GM23338 (cell line): ENCODE results near the gene CD3D. TPM values are rescaled to one million over a fixed set of nuclear protein-coding genes. Genes with fewer than 3 reads are reported as not detected.

Experiments used
- ATAC-seq: fragments of 200-7000 bp; cut with Tn5 transposase; 3 replicates; pipeline ENCODE4 v1.9.1; 2020
- DNase-seq: peaks from one replicate; pipeline ENCODE4 v3.0.0-alpha.2; 2015; ENCODE audit warnings: low spot score
- H2AFZ ChIP-seq: fragments of 200-600 bp; sonication (generic); 2 replicates; pipeline ENCODE4 v1.8.0; 2016; ENCODE audit warnings: antibody characterized with exemption, mild to moderate bottlenecking, moderate library complexity
- H3F3A ChIP-seq: fragments of 200-600 bp; sonication (generic); replicated peaks from 2 replicates; pipeline ENCODE4 v1.8.0; 2017; ENCODE audit warnings: antibody characterized with exemption, mixed run types, low read depth
- H3K27ac ChIP-seq: fragments of 200-600 bp; sonication (generic); 2 replicates; pipeline ENCODE4 v1.6.1; 2016; ENCODE audit warnings: low read depth
- H3K27me3 ChIP-seq: fragments of 200-600 bp; sonication (generic); 2 replicates; pipeline ENCODE4 v1.8.0; 2016; ENCODE audit warnings: mild to moderate bottlenecking, mixed run types, moderate library complexity; ENCODE audit not compliant: insufficient read depth
- H3K36me3 ChIP-seq: fragments of 200-600 bp; sonication (generic); 2 replicates; pipeline ENCODE4 v1.8.0; 2016; ENCODE audit warnings: mild to moderate bottlenecking; ENCODE audit not compliant: insufficient read depth
- H3K4me1 ChIP-seq: fragments of 200-600 bp; sonication (generic); 2 replicates; pipeline ENCODE4 v1.8.0; 2016; ENCODE audit warnings: mild to moderate bottlenecking, moderate library complexity; ENCODE audit not compliant: insufficient read depth
- H3K4me2 ChIP-seq: fragments of 200-600 bp; sonication (generic); 2 replicates; pipeline ENCODE4 v1.7.1; 2017; ENCODE audit warnings: mixed run types
- H3K4me3 ChIP-seq: fragments of 200-600 bp; sonication (generic); 2 replicates; pipeline ENCODE4 v1.6.1; 2016; ENCODE audit warnings: mixed run types
- H3K79me2 ChIP-seq: fragments of 200-600 bp; sonication (generic); replicated peaks from 2 replicates; pipeline ENCODE4 v1.8.0; 2017; ENCODE audit warnings: mild to moderate bottlenecking; ENCODE audit not compliant: insufficient read depth
- H3K9me2 ChIP-seq: fragments of 200-600 bp; sonication (generic); 2 replicates; pipeline ENCODE4 v1.8.0; 2017; ENCODE audit not compliant: insufficient read depth
- H4K20me1 ChIP-seq: fragments of 200-600 bp; sonication (generic); replicated peaks from 2 replicates; pipeline ENCODE4 v1.8.0; 2017; ENCODE audit warnings: mild to moderate bottlenecking; ENCODE audit not compliant: insufficient read depth
- H3K27ac Mint-ChIP-seq: 2 replicates; pipeline ENCODE4 v1.8.0; 2020; ENCODE audit warnings: inconsistent platforms, mild to moderate bottlenecking, moderate library complexity, mixed read lengths
- H3K27me3 Mint-ChIP-seq: 3 replicates; pipeline ENCODE4 v1.8.0; 2022; ENCODE audit warnings: low read depth, mild to moderate bottlenecking, moderate library complexity, mixed read lengths, inconsistent platforms; ENCODE audit not compliant: insufficient read depth, poor library complexity
- H3K36me3 Mint-ChIP-seq: 3 replicates; pipeline ENCODE4 v1.8.0; 2021; ENCODE audit warnings: low read depth, mild to moderate bottlenecking, inconsistent platforms, moderate library complexity, mixed read lengths
- H3K4me1 Mint-ChIP-seq: 3 replicates; pipeline ENCODE4 v1.8.0; 2020; ENCODE audit warnings: mild to moderate bottlenecking, inconsistent platforms, mixed read lengths
- H3K4me3 Mint-ChIP-seq: 3 replicates; pipeline ENCODE4 v1.8.0; 2021; ENCODE audit warnings: moderate library complexity, mild to moderate bottlenecking, inconsistent platforms, mixed read lengths
- H3K9me3 Mint-ChIP-seq: 3 replicates; pipeline ENCODE4 v1.8.0; 2020; ENCODE audit warnings: moderate library complexity, mild to moderate bottlenecking, inconsistent platforms, mixed read lengths
- CREB1 ChIP-seq: fragments of 250-450 bp; sonication (Bioruptor Pico); IDR thresholded peaks from 2 replicates; pipeline ENCODE4 v1.5.0; 2020; ENCODE audit warnings: low read depth, mild to moderate bottlenecking, moderate library complexity
- EZH2 ChIP-seq: fragments of 200-600 bp; sonication (generic); IDR thresholded peaks from one replicate; pipeline ENCODE4 v1.8.0; 2017; ENCODE audit warnings: antibody characterized with exemption, mild to moderate bottlenecking, low read depth; ENCODE audit not compliant: unreplicated experiment
- EZH2phosphoT487 ChIP-seq: fragments of 200-600 bp; sonication (generic); IDR thresholded peaks from one replicate; pipeline ENCODE4 v1.8.1; 2018; ENCODE audit warnings: antibody characterized with exemption; ENCODE audit not compliant: unreplicated experiment
- JUNB ChIP-seq: IDR thresholded peaks from one replicate; pipeline ENCODE4 v1.6.1; 2016; ENCODE audit warnings: antibody characterized with exemption; ENCODE audit not compliant: unreplicated experiment
- POLR2AphosphoS5 ChIP-seq: IDR thresholded peaks from 2 replicates; pipeline ENCODE4 v1.6.1; 2016; ENCODE audit warnings: antibody characterized with exemption, low read depth
- STAT1 ChIP-seq: IDR thresholded peaks from one replicate; pipeline ENCODE4 v1.6.1; 2016; ENCODE audit warnings: antibody characterized with exemption; ENCODE audit not compliant: unreplicated experiment
- ZNF114 ChIP-seq: fragments of 250-450 bp; sonication (Bioruptor Pico); IDR thresholded peaks from 2 replicates; pipeline ENCODE4 v1.5.0; 2020; ENCODE audit warnings: mild to moderate bottlenecking, moderate library complexity
- ZNF331 ChIP-seq: fragments of 250-450 bp; sonication (Bioruptor Pico); IDR thresholded peaks from 2 replicates; pipeline ENCODE4 v1.5.0; 2020; ENCODE audit warnings: low read depth, mild to moderate bottlenecking, moderate library complexity
- polyA plus RNA-seq: library from polyadenylated mRNA; unstranded; fragments of >200 nt; fragmentation: Nextera tagmentation; extraction: Ambion mirVana; gene quantifications from 2 replicates; pipeline ENCODE4 v1.2.1, GENCODE V29; 2016
- total RNA-seq: library from RNA; depleted of rRNA; stranded (reverse); fragments of >200 nt; shearing (Covaris generic); gene quantifications from 2 replicates; pipeline ENCODE4 v1.2.3, GENCODE V29; 2014
- TF ChIP-seq, protein P1 (sequence below): IDR thresholded peaks from 2 replicates; pipeline ENCODE4 v1.6.1; 2016; ENCODE audit warnings: antibody characterized with exemption
- TF ChIP-seq, protein P2 (sequence below): fragments of 250-450 bp; sonication (Bioruptor Pico); IDR thresholded peaks from 2 replicates; pipeline ENCODE4 v1.5.0; 2020; ENCODE audit warnings: mild to moderate bottlenecking, moderate library complexity
- TF ChIP-seq, protein P3 (sequence below), 2 experiments: fragments of 200-600 bp in 1 of 2; sonication (generic) in 1 of 2; conservative IDR thresholded peaks; 2 replicates each; pipeline versions ENCODE4 v1.5.1 to v1.6.1; 2016 to 2017; ENCODE audit warnings: antibody characterized with exemption in 2 of 2, low read depth in 2 of 2, mild to moderate bottlenecking in 2 of 2, moderate library complexity in 1 of 2
- TF ChIP-seq, protein P4 (sequence below): IDR thresholded peaks from one replicate; pipeline ENCODE4 v1.6.1; 2018; ENCODE audit warnings: antibody characterized with exemption; ENCODE audit not compliant: unreplicated experiment

The CD3D gene
- total and polyA plus RNA-seq, 2 experiments from 2014 or later: not detected

DNA sequence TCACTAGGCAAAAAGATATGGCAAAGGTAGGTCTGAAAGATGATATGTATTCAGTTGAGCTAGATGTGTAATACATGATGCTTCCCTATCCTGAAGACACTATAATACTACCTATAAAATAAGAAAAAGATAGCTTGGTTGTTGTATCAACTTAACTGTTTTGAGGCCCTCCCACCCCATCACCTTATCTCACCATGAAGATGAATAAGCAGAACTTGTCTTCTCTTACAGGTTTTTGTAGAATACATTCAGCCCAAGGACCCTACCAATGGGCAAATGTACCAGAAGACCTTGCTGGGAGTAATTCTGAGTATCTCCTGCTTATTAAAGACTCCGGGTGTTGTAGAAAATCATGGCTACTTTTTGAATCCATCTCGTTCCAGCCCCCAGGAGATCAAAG lies 30.8 kb upstream of the CD3D start (continued):
- TF ChIP-seq, protein P1, sequence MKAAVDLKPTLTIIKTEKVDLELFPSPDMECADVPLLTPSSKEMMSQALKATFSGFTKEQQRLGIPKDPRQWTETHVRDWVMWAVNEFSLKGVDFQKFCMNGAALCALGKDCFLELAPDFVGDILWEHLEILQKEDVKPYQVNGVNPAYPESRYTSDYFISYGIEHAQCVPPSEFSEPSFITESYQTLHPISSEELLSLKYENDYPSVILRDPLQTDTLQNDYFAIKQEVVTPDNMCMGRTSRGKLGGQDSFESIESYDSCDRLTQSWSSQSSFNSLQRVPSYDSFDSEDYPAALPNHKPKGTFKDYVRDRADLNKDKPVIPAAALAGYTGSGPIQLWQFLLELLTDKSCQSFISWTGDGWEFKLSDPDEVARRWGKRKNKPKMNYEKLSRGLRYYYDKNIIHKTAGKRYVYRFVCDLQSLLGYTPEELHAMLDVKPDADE: no peak

DNA sequence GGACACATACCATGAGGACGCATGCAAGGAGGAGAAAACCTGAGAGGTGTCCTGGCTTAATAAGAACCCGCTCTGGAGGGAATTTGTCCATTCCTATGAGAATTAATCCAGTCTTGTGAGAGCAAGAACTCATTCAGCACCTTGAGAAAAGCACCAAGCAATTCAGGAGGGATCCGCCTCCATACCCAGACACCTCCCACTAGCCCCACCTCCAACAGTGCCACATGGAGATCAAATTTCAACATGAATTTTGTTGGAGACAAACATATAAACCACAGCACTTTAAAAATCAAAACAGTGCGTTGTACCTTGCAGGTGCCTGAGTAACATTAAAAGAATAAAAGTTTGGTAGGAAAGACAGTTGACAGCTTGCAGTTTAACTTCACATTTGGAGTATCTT lies 28.3 kb upstream of the CD3D start:
- Histone ChIP-seq H2AFZ (no peak overlapping the region), H3K36me3 (peaks cover 42% of the 10 kb centered on the region), H4K20me1 (peaks cover 3% of the 10 kb centered on the region; the same call in 1 of the 2 replicates), H3K4me1 (no peaks in the 10 kb centered on the region), H3K79me2 (no peaks in the 10 kb centered on the region), H3K4me2 (no peak overlapping the region), H3K9me2 (no peaks in the 10 kb centered on the region), H3F3A (no peaks in the 10 kb centered on the region), H3K4me3 (no peak overlapping the region), H3K27ac (no peak overlapping the region), H3K27me3 (no peaks in the 10 kb centered on the region)
- DNase-seq (no peak), ATAC-seq (peak; percentile 42; the same call in 2 of the 3 replicates)
- Mint-ChIP-seq H3K27me3 (peaks cover 3% of the 10 kb centered on the region), H3K36me3 (peaks cover 71% of the 10 kb centered on the region), H3K27ac (peak overlapping the region; percentile 73; the same call in 1 of the 2 replicates), H3K4me3 (no peak overlapping the region), H3K4me1 (peaks cover 2% of the 10 kb centered on the region; the same call in 2 of the 3 replicates), H3K9me3 (no peaks in the 10 kb centered on the region)
- TF ChIP-seq EZH2 (no peak), EZH2phosphoT487 (no peak), JUNB (no peak), ZNF114 (CRISPR knock-in tag) (no peak), STAT1 (no peak), POLR2AphosphoS5 (no peak), CREB1 (no peak), ZNF331 (CRISPR knock-in tag) (no peak)
- TF ChIP-seq, protein P2, sequence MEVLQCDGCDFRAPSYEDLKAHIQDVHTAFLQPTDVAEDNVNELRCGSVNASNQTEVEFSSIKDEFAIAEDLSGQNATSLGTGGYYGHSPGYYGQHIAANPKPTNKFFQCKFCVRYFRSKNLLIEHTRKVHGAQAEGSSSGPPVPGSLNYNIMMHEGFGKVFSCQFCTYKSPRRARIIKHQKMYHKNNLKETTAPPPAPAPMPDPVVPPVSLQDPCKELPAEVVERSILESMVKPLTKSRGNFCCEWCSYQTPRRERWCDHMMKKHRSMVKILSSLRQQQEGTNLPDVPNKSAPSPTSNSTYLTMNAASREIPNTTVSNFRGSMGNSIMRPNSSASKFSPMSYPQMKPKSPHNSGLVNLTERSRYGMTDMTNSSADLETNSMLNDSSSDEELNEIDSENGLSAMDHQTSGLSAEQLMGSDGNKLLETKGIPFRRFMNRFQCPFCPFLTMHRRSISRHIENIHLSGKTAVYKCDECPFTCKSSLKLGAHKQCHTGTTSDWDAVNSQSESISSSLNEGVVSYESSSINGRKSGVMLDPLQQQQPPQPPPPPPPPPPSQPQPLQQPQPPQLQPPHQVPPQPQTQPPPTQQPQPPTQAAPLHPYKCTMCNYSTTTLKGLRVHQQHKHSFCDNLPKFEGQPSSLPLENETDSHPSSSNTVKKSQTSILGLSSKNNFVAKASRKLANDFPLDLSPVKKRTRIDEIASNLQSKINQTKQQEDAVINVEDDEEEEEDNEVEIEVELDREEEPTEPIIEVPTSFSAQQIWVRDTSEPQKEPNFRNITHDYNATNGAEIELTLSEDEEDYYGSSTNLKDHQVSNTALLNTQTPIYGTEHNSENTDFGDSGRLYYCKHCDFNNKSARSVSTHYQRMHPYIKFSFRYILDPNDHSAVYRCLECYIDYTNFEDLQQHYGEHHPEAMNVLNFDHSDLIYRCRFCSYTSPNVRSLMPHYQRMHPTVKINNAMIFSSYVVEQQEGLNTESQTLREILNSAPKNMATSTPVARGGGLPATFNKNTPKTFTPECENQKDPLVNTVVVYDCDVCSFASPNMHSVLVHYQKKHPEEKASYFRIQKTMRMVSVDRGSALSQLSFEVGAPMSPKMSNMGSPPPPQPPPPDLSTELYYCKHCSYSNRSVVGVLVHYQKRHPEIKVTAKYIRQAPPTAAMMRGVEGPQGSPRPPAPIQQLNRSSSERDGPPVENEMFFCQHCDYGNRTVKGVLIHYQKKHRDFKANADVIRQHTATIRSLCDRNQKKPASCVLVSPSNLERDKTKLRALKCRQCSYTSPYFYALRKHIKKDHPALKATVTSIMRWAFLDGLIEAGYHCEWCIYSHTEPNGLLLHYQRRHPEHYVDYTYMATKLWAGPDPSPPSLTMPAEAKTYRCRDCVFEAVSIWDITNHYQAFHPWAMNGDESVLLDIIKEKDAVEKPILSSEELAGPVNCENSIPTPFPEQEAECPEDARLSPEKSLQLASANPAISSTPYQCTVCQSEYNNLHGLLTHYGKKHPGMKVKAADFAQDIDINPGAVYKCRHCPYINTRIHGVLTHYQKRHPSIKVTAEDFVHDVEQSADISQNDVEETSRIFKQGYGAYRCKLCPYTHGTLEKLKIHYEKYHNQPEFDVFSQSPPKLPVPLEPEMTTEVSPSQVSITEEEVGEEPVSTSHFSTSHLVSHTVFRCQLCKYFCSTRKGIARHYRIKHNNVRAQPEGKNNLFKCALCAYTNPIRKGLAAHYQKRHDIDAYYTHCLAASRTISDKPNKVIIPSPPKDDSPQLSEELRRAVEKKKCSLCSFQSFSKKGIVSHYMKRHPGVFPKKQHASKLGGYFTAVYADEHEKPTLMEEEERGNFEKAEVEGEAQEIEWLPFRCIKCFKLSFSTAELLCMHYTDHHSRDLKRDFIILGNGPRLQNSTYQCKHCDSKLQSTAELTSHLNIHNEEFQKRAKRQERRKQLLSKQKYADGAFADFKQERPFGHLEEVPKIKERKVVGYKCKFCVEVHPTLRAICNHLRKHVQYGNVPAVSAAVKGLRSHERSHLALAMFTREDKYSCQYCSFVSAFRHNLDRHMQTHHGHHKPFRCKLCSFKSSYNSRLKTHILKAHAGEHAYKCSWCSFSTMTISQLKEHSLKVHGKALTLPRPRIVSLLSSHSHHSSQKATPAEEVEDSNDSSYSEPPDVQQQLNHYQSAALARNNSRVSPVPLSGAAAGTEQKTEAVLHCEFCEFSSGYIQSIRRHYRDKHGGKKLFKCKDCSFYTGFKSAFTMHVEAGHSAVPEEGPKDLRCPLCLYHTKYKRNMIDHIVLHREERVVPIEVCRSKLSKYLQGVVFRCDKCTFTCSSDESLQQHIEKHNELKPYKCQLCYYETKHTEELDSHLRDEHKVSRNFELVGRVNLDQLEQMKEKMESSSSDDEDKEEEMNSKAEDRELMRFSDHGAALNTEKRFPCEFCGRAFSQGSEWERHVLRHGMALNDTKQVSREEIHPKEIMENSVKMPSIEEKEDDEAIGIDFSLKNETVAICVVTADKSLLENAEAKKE: no peak
- TF ChIP-seq, protein P3, sequence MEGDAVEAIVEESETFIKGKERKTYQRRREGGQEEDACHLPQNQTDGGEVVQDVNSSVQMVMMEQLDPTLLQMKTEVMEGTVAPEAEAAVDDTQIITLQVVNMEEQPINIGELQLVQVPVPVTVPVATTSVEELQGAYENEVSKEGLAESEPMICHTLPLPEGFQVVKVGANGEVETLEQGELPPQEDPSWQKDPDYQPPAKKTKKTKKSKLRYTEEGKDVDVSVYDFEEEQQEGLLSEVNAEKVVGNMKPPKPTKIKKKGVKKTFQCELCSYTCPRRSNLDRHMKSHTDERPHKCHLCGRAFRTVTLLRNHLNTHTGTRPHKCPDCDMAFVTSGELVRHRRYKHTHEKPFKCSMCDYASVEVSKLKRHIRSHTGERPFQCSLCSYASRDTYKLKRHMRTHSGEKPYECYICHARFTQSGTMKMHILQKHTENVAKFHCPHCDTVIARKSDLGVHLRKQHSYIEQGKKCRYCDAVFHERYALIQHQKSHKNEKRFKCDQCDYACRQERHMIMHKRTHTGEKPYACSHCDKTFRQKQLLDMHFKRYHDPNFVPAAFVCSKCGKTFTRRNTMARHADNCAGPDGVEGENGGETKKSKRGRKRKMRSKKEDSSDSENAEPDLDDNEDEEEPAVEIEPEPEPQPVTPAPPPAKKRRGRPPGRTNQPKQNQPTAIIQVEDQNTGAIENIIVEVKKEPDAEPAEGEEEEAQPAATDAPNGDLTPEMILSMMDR (conservative IDR thresholded peaks at IDR 0.05; ENCODE audit: low read depth in 2 of 2): no peak
- TF ChIP-seq, protein P4, sequence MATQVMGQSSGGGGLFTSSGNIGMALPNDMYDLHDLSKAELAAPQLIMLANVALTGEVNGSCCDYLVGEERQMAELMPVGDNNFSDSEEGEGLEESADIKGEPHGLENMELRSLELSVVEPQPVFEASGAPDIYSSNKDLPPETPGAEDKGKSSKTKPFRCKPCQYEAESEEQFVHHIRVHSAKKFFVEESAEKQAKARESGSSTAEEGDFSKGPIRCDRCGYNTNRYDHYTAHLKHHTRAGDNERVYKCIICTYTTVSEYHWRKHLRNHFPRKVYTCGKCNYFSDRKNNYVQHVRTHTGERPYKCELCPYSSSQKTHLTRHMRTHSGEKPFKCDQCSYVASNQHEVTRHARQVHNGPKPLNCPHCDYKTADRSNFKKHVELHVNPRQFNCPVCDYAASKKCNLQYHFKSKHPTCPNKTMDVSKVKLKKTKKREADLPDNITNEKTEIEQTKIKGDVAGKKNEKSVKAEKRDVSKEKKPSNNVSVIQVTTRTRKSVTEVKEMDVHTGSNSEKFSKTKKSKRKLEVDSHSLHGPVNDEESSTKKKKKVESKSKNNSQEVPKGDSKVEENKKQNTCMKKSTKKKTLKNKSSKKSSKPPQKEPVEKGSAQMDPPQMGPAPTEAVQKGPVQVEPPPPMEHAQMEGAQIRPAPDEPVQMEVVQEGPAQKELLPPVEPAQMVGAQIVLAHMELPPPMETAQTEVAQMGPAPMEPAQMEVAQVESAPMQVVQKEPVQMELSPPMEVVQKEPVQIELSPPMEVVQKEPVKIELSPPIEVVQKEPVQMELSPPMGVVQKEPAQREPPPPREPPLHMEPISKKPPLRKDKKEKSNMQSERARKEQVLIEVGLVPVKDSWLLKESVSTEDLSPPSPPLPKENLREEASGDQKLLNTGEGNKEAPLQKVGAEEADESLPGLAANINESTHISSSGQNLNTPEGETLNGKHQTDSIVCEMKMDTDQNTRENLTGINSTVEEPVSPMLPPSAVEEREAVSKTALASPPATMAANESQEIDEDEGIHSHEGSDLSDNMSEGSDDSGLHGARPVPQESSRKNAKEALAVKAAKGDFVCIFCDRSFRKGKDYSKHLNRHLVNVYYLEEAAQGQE: no peak
- TF ChIP-seq, protein P1: no peak
